CD4-positive, alpha-beta T cell treated with Interleukin-4 for 1 hour (primary cell): ENCODE measurements around the gene TMEM131L.
"Not testable (repeated sequence)": the region's sequence is repeated elsewhere in the genome, so short reads cannot be mapped to it uniquely, and the experiment has no call there.

Source experiments
- DNase-seq, 2 donors: peaks; one replicate each; pipeline ENCODE4 v3.0.0-alpha.2; 2020 to 2022

TMEM131L gene

GRCh38 chr4:153543351-153543750 is 77.2 kb downstream of the TMEM131L start:
- DNase-seq: no peak

DNA sequence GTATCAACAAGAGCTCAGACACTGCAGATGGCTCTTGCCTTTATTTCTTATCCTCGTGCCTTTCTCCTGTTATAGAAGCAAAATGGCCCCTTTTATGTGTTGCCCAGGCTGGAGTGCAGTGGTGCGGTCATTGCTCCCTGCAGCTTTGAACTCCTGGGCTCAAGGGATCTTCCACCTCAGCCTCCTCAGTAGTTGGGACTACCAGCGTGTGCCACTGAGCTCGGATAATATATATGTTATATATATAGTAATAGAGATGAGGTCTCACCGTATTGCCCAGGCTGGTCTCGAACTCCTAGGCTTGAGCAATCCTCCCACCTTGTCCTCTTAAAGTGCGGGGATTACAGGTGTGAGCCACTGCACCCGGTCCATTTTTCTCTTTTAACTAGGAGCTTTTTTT is 79.7 kb downstream of the TMEM131L start:
- DNase-seq: no peak

DNA sequence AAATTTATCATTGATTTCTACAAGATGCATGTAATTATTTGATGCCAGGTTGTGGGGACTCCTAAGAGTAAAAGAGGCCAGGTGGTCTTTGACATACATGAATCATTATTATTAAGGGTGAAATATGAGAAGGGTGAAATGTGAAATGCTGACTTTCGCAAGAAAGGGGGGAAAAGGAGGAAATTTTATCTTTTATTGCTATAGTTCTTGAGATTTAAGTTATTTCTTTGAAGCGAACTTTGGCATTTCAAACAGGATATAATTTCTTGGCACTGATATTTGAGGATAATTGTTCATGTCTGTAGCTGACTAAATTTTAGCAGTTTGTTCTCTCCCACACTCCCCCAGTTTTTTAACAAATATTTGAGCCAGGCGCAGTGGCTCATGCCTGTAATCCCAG is 80.1 kb downstream of the TMEM131L start:
- no peak for DNase-seq

DNA sequence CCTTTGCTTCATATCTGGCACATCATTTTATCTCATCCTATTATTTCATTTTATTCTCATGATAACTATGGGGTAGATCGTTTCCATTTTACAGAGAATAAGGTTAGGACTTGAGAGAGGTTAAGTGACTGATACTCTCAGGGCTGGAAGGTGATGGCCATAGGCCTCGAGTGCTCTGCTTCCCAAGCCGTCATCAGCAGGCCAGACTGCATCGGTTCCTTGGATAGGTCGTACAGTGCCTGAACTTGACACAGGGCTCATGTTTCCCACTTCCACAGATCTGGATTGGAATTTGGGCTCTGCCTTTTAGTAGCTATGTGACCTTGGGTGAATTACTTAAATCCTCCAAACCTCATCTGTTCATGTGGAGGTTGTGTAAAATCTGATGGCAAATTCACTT is 81.4 kb downstream of the TMEM131L start:
- DNase-seq: no peak

DNA sequence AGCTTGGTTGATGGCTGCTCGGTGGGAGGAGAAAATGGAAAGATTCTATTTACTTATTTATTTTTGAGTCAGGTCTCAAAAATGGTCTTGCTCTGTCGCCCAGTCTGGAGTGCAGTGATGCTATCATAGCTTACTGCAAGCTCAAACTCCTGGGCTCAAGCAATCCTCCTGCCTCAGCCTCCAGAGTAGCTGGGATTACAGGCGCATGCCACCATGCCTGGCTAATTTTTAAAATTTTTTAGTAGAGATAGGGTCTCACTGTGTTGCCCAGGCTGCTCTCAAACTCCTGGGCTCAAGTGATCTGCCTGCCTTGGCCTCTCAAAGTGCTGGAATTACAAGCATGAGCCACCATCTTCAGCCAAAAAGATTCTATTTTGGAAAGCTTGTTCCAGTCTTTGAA is 82.7 kb downstream of the TMEM131L start:
- not testable (repeated sequence) for DNase-seq

GRCh38 chr4:153549405-153549804 is 83.2 kb downstream of the TMEM131L start:
- no peak for DNase-seq

DNA sequence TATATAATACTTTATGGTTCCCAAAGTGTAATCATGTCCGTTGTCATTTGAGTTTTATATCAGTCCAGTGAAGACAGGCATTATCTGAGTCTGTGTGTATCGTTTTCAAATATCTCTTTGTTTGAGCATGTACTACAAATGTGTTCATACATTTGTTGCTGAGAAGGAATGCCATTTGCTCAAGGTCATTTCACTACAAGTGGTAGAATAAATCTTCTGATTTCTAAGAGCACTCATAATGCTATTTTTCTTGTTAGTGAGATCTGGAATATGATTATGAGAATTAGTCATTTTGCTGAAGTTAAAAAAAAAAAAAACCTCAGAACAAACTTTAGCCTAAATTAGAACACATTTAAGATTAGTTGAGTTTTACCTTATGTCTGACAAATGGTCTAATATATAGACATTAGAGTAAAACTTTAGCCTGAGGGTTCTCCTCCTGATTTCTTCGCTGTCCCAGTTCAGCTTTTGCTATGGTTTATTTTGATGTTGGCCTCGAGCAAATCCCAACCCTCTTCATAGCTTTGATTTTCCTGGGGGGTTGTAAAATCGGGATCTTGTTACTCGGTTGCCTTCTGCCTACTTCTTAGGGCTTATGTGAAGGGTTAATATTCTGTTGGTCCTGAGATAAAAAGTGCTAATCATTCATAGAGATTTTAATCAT is 87.1 kb downstream of the TMEM131L start:
- DNase-seq: no peak

DNA sequence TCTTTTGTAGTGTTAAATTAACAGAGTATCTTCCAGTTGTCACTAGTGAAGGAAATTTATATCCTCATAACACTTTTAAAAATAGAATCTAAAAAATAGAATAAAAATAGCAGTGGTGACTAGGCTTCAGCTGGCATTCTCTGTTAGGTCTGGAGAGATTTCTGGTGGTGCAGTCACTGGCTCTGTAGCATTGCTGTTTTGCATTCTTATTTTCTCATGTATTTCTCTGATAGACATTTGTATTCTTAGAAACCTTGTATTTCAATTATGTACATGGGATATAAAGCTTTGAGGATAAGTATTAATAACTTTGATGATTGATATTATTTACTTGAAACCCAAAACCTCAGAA is 87.6 kb downstream of the TMEM131L start:
- no peak for DNase-seq

GRCh38 chr4:153555730-153556434 is 89.7 kb downstream of the TMEM131L start:
- no peak for DNase-seq

DNA sequence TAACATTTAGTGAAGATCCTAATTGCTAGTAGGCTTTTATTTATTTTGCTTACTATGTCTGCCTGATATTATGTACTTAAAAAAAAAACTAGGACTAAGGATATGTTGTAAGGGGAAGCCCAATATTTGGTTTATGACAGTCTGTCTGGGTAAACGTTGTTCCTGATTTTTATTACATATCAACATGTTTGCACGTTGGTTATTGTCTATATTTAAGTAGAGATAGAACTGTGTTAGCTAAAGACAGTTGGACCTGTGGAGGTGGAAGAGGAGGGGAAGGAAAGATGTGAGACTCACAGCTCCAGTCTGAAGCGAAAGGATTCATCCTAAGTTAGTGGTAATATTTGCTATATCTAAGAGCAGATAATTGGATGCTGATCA is 90.3 kb downstream of the TMEM131L start:
- no peak for DNase-seq

- DNase-seq: no peak
Measured at GRCh38 chr4:153560908-153561307, 94.7 kb downstream of the TMEM131L start.

GRCh38 chr4:153564630-153565525 is 98.7 kb downstream of the TMEM131L start:
- no peak for DNase-seq

- DNase-seq: no peak
Measured at GRCh38 chr4:153566631-153567150, 100.5 kb downstream of the TMEM131L start.

DNA sequence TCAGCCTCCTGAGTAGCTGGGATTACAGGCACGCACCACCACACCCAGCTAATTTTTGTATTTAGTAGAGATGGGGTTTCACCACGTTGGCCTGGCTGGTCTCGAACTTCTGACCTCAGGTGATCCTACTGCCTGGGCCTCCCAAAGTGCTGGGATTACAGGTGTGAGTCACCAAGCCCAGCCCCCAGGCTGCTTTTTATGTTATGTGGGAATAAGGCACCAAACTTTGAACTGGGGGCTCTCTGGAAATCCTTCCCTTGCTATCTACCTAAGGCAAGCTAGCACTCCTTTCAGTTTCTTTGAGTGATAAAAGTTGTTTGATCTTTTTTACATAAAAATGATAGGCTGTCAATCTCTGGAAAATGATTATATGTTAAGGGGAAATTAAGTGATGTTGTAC is 101.5 kb downstream of the TMEM131L start:
- DNase-seq: not testable (repeated sequence)

DNA sequence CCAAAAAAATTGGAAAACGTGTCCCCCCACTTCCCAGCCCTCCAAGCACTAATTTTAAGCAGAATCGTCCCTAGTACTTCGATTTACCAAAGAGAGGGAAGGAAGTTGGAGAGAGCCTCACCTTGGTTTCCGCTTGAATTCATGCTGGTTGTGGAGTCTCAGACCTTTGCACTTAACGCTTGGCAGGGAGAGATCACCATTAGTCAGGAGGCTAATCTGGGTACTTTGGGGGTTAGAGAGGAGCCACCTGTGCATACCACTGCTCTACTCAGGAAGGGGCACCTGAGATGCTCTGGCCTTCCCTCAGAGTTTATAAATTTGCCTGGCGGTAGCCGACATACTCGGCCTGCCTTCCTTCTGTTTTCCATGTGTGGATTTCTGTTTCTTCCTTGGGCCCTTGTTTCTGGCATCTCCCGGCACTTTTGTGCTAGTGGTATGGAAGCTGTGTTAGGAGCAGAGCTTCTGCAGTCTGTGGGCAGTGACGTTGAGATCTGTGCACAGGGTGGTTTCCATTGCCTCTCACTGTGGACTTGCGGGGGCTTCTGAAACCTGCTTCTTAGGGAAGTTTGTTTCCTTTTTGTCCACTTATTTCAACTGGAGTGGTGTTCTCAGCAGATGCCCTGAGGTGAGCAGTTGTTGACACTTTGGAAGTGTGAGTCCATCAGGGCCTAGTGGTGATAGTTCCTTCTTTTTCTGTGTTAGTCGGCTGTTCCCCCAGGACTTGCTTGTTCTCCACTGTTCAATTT is 104.2 kb downstream of the TMEM131L start:
- DNase-seq: no peak

- DNase-seq: no peak
Measured at GRCh38 chr4:153571006-153571545, 104.9 kb downstream of the TMEM131L start.

- no peak for DNase-seq
Measured at GRCh38 chr4:153572609-153573008, 106.4 kb downstream of the TMEM131L start.

DNA sequence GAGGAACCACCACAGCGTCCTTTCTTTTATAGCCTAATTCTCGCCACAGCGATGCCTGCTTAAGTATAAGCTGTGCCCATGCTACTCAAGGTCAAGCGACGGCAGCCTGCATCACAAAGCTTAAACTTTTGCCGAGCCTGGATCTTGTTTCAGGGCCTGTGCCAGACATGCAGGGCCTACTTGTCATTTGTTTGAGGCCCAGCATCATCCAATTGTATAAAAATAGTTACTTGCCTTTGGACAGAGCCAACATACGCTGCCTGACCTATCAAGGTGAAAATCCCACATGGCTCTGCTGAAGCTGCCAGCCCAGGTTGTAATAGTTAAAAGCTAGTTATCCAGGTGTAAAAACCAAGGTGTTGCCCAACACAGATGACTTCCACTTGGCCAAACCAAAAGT is 107.1 kb downstream of the TMEM131L start:
- DNase-seq: no peak

GRCh38 chr4:153573881-153574802 is 108.0 kb downstream of the TMEM131L start:
- peak; percentile 74 to 78 for DNase-seq

GRCh38 chr4:153576443-153576774 is 110.2 kb downstream of the TMEM131L start:
- no peak for DNase-seq

DNA sequence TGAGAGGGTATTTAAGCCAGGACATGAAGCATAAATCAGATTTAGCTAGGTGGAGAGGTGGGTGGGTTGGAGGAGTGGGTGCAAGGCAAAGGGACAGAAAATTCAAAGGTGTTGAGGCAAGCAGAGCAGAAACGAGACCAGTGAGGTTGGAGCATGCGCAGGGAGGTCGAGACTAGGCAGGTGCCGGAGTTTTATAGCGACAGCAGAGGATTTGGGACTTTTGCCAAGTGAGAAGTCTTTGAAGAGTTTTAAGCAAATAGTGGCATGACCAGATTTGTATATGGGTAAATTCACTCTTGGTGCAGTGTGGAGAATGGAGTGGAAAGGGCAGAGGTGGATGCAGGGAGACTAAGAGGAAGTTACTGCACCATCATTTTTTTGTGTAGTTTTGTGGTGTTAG is 110.9 kb downstream of the TMEM131L start:
- DNase-seq: no peak

DNA sequence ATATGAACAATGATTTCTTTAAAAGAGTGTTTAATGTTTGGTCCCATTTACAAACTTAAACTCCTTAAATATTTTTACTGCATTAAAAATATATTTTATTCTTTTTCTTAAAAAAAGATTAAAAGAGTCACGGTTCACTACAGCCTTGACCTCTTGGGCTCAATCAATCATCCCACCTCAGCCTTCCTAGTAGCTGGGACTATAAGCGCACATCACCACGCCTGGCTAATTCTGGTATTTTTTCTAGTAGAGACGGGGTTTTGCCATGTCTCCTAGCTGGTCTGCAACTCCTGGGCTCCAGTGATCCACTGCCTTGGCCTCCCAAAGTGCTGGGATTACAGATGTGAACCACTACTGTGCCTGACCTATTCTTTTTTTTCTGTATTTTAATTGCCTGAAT is 113.2 kb downstream of the TMEM131L start:
- DNase-seq: no peak
